Measurements from ENCODE around the gene KLK1. TPM values are rescaled to one million over a fixed set of nuclear protein-coding genes. Genes with fewer than 3 reads are reported as not detected.

The KLK1 gene
- total RNA-seq, 4 donors from 2014 or later = 0.82 TPM; not detected in 3

GRCh38 chr19:50833117-50833801, 9.7 kb upstream of the KLK1 start, which contains the start of gene KLK15:
KLK15 (minus strand) TSS chr19:50833574; CDS start chr19:50831492, 2,082 bp downstream.
- Histone ChIP-seq H3K4me1 (peaks cover 0 to 9% of the 10 kb centered on the region in 2 donors), H3K4me3 (no peak within 1 kb of the TSS), H3K36me3 (no peaks in the 10 kb centered on the region), H3K27me3 (peaks cover 0 to 9% of the 10 kb centered on the region in 2 donors), H3K27ac (no peak within 1 kb of the TSS), H3K9me3 (no peaks in the 10 kb centered on the region)
- no peak for TF ChIP-seq POLR2A (IDR thresholded peaks at IDR 0.05)
- TF ChIP-seq CTCF (IDR thresholded peaks at IDR 0.05) = no peak
- intact Hi-C loops (cut with DNase I; ENCODE audit: low total_unique reads) = no loop called here
- no peak for DNase-seq

- Histone ChIP-seq H3K27ac (no peak overlapping the region), H3K9me3 (no peaks in the 10 kb centered on the region), H3K36me3 (no peaks in the 10 kb centered on the region), H3K27me3 (peaks cover 0 to 9% of the 10 kb centered on the region in 2 donors), H3K4me3 (no peak overlapping the region), H3K4me1 (peaks cover 0 to 9% of the 10 kb centered on the region in 2 donors)
- TF ChIP-seq CTCF (IDR thresholded peaks at IDR 0.05) = no peak
- no peak for TF ChIP-seq POLR2A (IDR thresholded peaks at IDR 0.05)
- intact Hi-C loops (cut with DNase I; ENCODE audit: low total_unique reads) = no loop called here
- DNase-seq = no peak
Observed at GRCh38 chr19:50832666-50833065, 9.1 kb upstream of the KLK1 start.

- H3K4me1 ChIP-seq = peaks cover 0 to 7% of the 10 kb centered on the region in 2 donors
- intact Hi-C loops (cut with DNase I; ENCODE audit: low total_unique reads) = no loop called here
Observed at GRCh38 chr19:50831026-50831396, 7.4 kb upstream of the KLK1 start.

GRCh38 chr19:50830266-50831025, 6.9 kb upstream of the KLK1 start:
- no peak overlapping the region for H3K4me3 ChIP-seq
- H3K27ac ChIP-seq = no peak overlapping the region
- no peaks in the 10 kb centered on the region for H3K9me3 ChIP-seq
- peaks cover 0 to 1% of the 10 kb centered on the region in 2 donors for H3K4me1 ChIP-seq
- H3K36me3 ChIP-seq = no peaks in the 10 kb centered on the region
- TF ChIP-seq CTCF (IDR thresholded peaks at IDR 0.05) (no peak), POLR2A (IDR thresholded peaks at IDR 0.05) (no peak)
- no peak for DNase-seq
- intact Hi-C loops (cut with DNase I; ENCODE audit: low total_unique reads) = no loop called here
- H3K27me3 ChIP-seq = peaks cover 0 to 9% of the 10 kb centered on the region in 2 donors

More at GRCh38 chr19:50831026-50831396, 7.4 kb upstream of the KLK1 start:
- TF ChIP-seq POLR2A (IDR thresholded peaks at IDR 0.05) = no peak
- no peak for TF ChIP-seq CTCF (IDR thresholded peaks at IDR 0.05)
- H3K27ac ChIP-seq = no peak overlapping the region
- H3K27me3 ChIP-seq = peaks cover 0 to 9% of the 10 kb centered on the region in 2 donors
- H3K36me3 ChIP-seq = no peaks in the 10 kb centered on the region
- DNase-seq = no peak
- H3K9me3 ChIP-seq = no peaks in the 10 kb centered on the region
- no peak overlapping the region for H3K4me3 ChIP-seq

- H3K27me3 ChIP-seq = peaks cover 0 to 5% of the 10 kb centered on the region in 2 donors
Observed at GRCh38 chr19:50829801-50830200, 6.2 kb upstream of the KLK1 start.

More at GRCh38 chr19:50829801-50830200, 6.2 kb upstream of the KLK1 start:
- H3K36me3 ChIP-seq = no peaks in the 10 kb centered on the region
- intact Hi-C loops (cut with DNase I; ENCODE audit: low total_unique reads) = no loop called here
- no peak overlapping the region for H3K27ac ChIP-seq
- no peak for TF ChIP-seq POLR2A (IDR thresholded peaks at IDR 0.05)
- TF ChIP-seq CTCF (IDR thresholded peaks at IDR 0.05) = no peak
- no peaks in the 10 kb centered on the region for H3K9me3 ChIP-seq
- DNase-seq = no peak
- H3K4me1 ChIP-seq = no peaks in the 10 kb centered on the region
- H3K4me3 ChIP-seq = no peak overlapping the region
